HG03469 (cell line): Measurements from ENCODE around the gene CRIM1.

Experiments
- ATAC-seq: cut with Tn5 transposase; IDR thresholded peaks from one replicate; pipeline ENCODE4 v1.9.1; 2021; ENCODE audit warnings: mild to moderate bottlenecking, moderate library complexity, moderate number of reproducible peaks; ENCODE audit not compliant: unreplicated experiment

The CRIM1 gene

DNA sequence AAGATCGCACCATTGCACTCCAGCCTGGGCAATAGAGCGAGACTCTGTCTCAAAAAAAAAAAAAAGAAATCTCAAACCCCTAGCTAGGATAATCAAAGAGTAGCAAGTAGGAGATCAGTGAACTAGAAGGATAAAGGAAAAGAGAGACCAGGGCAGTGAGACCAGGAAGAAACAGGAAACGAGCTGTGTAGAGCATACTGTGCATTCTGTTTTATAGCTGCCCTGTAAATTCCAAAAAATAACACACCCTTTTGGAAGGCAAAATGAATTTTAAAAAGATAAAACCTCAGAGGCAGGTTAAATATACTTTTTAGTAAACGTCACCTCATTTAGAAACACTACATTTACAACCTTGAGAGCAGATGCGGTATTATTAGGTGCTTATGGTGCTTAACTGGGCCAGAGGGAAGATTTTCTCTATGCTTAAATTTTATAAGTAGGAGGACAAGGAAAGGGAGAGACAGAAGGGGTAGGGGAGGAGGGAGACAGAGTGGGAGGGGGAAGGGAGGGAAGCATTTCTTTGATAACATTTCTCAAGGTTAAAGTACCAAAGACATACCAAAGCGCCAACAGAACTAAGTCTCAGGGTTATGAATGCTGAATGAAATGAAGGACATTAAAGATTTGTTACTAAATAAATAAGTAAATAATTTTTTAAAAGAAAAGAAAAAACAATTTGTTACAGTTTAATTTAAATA, 212.3 kb downstream of the CRIM1 start:
- no peak for ATAC-seq

DNA sequence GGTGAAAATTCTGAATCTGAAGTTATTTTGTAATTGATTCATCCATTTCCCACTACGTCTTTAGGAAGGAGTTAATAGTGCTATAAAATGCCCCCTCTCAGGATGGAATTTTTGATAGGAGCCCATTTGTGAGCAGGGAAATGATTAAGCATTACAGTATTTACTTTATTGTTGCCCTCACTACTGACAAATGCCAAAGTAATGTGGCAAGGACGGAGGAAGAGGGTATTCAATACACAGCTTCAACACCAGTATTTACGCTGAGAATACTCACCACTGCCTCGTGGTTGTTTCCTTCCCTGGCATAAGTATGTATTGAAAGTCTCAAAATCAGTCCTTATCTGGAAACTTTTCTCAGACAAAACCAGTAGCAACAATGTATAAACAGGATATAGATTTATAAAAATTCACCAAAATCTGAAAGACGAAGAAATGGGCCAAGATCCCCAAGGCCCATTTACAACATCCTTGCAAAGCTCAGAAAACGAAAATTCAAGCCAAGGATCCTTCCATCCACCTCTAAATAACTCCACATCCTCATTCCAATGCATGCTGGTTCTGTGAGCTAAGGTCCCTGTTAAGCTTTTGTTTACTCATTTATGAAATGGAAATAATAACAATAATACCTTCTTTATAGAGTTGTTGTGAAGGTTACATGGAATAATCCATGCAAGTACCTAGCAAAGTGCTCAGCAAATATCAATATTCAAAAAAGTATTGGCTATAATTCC, 213.1 kb downstream of the CRIM1 start:
- no peak for ATAC-seq

DNA sequence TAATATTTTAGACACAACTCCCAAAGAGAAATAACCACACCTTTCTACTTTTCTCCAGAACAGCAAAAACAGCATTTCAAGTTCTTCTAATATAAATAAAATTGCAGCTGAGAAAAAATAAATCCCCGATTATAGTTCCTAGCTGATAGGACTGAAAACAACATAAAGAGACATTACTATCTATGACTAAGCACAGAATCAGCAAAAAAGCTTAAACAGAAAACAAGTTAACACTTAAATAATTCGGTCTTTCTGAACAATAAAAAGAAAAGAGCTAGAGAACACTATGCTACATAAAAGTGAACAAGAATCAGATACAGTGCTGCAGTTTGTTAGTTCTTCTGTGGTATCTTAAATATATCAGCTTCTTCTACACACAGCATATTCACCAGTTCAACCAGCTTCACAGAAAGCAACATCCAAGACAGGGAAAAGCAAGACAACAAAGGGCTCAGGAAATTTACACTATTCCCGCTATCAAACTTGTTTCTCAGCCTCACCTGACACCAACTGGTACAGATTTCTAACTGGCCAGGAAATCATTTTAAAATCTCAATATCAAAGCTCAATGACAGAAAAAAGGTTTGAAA, 213.8 kb downstream of the CRIM1 start:
- no peak for ATAC-seq

DNA sequence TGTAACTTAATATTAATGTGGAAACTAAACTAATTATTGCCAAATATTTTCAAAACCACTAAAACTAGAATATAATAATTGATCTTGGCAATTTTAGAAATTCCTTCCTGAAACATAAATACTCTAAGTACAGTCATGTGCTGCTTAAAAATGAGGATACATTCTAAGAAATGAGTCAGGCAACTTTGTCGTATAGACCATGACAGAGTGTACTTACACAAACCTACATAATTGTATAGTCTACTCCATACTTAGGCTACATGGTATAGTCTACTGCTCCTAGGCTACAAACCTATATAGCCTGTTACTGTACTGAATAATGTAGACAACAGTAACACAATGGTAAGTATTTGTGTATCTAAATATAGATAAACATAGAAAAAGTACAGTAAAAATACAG, 214.8 kb downstream of the CRIM1 start:
- no peak for ATAC-seq

DNA sequence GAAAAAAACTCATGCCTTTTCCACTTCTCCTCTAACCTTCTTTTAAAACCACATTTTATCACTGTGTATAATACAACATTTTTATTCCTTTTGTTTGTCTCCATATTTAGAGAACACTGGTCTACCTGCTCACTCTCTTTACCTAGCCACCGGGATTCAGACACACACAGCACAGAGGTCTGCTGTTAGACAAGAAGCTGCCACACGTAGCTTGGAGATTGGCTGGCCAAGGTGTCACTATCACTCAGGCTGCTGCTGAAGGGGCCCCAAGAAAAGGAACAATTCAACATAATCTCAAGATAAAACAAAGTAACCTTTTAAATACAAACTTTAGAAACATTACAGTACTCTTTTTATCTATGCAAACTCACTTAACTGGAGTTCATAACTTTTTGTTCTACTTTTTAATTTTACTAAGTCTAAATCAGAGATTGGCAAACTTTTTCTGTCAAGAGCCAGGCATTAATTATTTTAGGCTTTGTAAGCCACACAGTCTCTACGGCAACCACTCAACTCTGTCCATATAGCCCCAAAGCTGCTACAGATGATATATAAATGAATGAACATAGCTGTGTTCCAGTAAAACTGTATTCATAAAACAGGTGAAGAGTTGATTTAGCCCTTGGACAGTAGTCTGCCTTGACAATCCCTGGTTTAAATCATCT, 216.6 kb downstream of the CRIM1 start:
- ATAC-seq, result no peak

DNA sequence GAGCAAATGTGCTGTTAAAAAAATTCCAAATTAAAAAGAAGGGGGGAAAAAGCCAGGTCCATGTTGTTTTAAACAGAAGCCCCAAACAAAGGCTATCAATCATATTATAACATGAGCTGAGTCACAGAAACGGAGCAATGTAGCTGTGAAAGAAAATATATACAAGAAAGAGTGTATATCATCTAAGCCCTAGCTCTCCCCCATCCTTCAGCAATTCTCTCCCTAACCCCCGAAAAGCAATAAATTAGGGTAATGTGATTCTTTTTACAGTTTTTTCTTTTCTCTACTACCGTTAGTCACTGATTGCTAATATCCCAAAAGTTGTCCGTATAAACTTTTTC, 217.1 kb downstream of the CRIM1 start:
- ATAC-seq, result no peak

DNA sequence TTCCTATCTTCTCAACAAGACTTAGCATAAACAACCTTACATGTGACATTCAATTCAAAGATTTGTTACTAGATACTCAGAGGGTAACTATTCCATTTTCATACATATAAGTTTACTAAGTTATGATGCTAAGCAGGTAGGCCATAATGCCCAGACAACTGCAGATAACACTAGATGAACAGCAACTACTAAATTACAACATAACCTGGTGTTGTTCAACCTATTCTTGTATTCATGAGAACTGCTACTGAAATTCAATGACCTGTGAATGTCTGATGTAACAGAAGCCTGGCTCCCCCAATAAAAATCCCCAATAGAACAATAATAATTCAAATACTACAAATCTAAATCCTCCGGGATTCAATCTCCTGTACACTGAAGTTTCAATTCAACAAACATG, 217.6 kb downstream of the CRIM1 start:
- ATAC-seq, result no peak

DNA sequence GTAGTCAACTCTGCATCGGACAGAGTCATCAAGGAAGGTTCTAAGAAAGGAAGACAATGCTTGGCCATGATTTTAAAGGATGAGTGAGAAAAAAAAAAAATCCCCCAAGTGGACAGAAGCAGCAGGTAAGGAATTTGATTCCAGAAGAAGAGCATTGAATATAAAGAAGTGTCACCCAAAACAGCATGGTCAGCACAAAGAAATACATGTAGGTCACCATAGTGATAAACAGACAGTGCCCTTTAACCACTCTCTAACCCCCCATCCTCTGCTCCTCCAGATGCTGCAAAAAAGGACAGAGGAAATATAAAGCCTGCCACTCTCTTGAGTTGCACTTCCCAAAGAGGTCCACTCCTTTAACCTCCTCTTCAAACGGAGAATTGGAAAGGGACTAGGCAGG, 219.0 kb downstream of the CRIM1 start:
- no peak for ATAC-seq

DNA sequence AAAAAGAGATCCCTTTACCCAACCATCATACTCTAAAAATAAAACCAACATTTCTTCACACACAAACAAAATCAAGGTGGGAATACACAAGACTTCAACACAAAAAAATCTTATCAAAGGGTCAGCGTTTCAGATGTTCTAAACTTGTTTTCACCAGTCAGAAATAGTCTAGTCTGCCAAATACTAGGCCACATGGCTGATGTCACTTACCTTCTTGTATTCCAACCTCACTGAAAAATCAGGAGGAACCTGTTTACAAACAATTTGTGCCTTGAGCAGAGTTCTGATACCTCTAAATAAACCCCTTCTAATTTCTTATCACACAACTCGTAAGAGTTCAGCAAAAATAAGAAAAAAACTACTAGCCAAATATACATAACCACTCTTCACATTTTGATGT, 222.3 kb downstream of the CRIM1 start:
- no peak for ATAC-seq

DNA sequence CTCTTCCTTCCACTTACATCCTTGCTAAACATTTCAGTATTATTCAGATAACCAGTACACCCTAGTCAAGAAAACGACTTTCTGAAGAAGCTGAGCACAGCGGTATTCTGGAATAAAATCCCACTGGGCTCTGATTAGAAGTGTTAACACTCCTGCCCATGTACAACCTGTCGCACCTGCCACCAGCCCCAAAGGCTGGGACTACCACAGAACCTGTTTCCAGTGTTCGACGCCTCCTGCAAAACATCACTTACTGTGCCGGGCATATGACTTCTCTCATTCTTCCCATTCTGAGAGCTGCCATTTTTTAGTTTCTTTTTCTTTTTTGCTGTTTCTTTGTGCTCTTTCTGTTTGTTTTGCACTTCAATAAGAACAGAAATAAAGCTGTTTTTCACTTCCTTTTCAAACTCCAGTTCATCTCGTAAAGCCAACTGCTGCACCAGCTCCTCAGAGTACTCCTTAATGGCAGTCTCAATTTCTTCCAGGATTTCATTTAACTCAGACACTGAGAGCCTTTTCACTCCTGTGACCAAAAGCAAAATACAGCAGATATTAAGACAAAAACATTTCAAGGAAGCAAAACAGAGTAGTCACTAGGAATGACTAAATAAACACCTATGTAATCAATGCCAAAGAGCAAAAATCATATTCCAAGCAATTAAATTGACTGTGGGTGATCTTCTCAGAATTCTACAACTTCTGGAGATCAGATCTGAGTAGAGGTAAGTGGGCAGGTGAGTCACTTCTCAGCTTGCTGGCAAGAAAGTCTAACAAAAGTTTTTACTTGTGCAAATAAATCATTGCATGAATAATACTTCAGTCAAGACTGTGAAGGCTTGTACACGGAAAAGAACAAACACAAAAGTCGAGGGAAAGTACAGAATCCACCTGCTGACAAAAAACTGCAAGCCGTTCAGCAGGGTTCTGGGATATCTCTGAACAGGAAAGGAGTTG, 223.0 kb downstream of the CRIM1 start:
- ATAC-seq, result no peak

DNA sequence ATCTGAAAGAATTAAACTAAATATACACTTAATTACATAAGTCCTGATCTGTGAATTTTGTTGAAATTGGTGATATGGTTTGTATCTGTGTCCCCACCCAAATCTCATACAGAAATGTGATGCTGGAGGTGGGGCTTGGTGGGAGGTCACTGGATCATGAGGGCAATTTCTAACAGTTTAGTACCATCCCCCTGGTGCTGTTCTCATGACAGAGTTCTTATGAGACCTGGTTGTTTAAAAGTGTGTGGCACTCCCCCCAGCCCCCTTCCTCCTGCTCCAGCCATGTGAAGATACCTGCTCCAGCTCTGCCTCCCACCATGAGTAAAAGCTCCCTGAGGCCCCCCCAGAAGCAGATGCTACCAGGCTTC, 223.7 kb downstream of the CRIM1 start:
- no peak for ATAC-seq

DNA sequence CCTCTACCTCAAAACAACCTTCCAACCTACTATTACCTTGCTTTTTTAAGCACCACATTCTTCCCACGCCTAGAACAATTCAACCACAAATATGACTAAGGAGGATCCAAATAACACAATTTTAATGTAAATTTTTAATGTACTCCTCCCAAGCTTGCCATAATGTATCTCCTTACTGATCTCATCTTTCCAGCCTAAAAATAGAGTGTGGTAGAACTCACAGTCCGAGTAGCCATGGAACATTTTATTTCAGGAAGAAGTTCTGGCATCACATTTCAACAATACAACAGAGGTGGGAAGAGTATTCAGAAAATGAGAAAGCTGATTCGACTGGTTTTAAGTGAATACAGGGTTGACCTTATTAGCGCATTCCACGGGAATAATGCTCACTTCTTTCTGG, 227.0 kb downstream of the CRIM1 start:
- ATAC-seq, result no peak

DNA sequence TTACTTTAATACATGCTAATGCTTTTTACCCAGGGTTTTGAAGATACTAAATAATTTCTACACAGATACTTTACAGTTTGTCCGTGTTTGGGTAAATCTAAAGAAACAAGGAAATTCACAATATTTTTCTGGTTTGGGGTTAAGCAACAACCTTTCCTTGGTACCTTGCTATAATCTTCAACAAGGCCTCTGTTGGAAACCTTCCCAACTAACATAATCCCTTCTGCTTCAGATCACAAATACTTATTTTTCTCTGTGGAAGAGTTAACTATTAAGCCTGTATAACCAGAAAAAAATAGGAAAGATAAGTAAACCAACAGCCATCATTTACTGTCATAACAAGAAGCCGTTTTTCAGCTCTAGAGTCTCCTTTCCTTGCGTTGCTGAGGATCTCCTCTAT, 227.4 kb downstream of the CRIM1 start:
- no peak for ATAC-seq

DNA sequence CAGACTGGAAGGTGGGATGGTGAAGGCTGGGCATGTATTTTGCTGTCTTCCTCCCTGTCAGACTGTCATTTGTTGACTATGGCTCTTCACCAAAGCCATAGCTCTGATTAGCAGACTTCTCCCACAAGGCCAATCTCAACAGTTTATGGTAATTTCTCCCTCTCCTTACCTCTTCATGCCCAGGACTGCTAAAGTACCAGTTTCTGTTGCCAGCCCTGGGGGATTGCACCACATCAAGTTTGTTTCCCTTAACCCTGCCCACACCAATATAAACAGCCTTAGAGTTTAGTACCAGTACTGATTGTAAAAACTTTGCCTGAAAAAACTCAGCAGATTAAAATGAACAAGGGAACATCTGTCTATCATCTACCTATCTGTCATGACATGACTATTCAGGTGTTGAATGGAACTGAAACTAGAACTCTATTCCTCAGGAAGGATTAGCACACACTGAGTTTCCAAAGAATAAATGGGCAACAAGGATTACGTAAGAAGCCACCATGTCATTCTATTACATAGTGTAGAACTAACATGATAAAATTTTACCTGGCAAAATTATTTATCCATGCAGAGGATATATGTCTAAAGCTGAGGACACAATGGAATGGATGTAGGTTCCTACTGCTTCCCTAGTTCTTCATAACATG, 228.7 kb downstream of the CRIM1 start:
- ATAC-seq, result no peak

DNA sequence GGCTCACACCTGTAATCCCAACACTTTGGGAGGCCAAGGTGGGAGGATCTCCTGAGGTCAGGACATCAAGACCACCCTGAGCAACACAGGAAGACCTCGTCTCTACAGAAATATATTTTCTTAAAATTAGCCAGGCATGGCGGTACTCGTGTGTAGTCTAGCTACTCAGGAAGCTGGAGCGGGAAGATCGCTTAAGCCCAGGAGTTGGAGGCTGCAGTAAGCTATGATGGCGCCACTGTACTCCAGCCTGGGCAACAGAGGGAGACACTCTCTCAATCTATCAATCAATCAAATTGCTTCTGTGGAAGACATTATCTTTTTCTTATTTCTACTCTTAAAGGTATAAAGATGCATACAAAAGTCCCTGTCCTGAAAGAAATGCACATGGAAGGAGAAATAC, 231.1 kb downstream of the CRIM1 start:
- no peak for ATAC-seq

DNA sequence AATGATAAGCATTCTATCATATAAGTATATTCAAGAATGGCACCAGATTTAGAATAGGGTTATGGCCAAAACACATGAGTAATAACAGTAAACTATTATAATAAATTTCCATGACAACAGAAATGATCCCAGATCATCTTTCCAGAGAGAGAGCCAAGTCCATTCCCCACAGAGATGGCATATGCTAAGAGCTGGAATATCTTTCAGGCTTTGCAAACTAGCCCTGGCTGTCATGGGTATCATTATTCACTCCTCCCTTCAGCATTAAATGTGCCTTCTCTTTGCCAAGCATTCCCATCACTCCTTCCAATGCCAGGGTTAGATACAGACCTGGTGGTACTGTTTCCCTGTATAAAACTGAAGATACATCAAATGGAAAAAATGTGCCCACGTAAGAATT, 231.5 kb downstream of the CRIM1 start:
- no peak for ATAC-seq

DNA sequence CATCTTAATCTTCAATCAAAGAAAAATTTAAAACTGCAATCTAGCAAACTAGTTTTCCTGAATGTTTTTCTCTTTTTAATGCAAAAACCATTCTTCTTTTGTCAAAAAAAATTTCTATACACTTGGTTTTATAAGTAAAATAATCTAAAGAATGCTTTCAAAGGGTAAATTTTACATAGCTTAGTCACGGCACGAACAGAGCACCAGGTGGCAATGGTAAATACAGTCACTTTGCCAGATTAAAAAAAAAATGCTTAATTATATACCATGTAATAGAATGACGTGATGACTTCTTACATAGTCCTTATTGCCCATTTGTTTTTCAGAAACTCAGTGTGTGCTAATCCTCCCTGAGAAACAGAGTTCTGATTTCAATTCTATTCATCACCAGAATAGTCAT, 232.0 kb downstream of the CRIM1 start:
- ATAC-seq, result no peak

DNA sequence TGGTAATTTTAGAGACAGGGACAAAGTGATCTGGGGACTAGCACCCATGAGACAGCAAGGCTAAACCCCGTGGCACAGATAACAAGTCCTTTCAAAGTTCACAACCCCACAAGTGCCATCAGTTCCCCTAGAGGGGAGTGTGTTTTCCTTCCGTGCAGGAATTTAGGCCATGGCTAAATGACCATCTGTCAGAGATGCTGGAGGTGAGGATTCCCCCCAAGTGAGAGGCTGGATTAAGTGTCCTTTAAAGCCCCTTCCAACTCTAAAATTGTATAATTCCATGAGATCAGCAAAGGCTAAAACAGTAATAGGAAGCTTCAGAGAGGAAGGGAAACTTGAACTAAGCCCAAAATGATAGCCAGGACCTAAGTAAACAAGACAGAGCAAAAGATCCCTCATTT, 233.7 kb downstream of the CRIM1 start:
- no peak for ATAC-seq

DNA sequence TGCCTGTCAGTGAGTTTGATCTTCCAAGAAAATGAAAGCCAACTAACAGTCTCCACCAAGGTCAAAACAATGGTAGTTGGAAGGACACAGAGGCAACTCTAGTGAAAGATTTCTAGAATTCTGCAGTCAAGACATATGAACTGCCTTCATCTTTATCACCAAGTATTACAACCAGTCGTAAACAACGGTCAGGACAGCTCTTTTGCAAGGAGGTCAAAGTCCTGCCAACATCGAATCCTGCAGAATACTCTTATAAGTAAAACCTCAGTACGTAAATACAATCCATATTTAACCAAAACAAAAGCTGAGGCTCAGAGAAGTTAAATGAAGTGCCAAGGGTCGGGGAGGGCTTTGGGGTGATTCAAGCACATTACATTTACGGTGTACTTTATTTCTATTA, 239.3 kb downstream of the CRIM1 start:
- ATAC-seq, result no peak

DNA sequence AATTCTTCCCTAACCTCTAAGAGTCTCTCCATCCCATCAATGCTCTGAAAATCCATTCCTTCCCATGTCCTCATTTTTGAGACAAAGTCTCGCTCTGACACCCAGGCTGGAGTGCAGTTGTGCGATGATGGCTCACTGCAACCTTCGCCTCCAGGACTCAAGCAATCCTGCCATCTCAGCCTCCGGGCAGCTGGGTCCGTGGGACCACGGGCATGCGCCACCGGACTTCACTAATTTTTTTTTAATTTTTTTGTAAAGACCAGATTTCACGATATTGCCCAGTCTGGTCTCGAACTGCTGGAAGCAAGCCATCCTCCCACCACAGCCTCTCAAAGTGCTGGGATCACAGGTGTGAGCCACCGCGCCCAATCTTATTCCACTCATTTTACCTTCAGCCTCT, 240.8 kb downstream of the CRIM1 start:
- ATAC-seq, result no peak
